H1 (cell line): Measurements from ENCODE around the gene DYNC1I2. TPM values are rescaled to one million over a fixed set of nuclear protein-coding genes. Genes with fewer than 3 reads are reported as not detected.

ENCODE experiments used
- CTCF ChIA-PET: fragments of 300-600 bp; sonication (Branson Sonifier 250); formaldehyde crosslinking; loops from one replicate; lab custom pipeline; 2021; ENCODE audit not compliant: partially characterized antibody; lab: Charles Lee
- POLR2A ChIA-PET: fragments of 300-600 bp; sonication (Branson Sonifier 250); formaldehyde crosslinking; loops from one replicate; lab custom pipeline; 2021; ENCODE audit warnings: inconsistent platforms; ENCODE audit not compliant: partially characterized antibody; lab: Charles Lee
- DNase-seq, 2 experiments: peaks; one replicate each; pipeline versions ENCODE4 v3.0.0 to v3.0.0-alpha.2; 2010 to 2022; ENCODE audit warnings: low spot score in 2 of 2, low read depth in 1 of 2, mixed read lengths in 1 of 2
- FAIRE-seq: peaks from 2 replicates; lab custom pipeline; 2011; peaks lifted over from hg19 to GRCh38; lab: Jason Lieb, UNC
- H2AFZ ChIP-seq: 2 replicates; pipeline ENCODE4 v1.8.1; 2012; ENCODE audit warnings: low read length, inconsistent platforms
- H2AK5ac ChIP-seq: 2 replicates; pipeline ENCODE4 v1.6.1; 2013; ENCODE audit warnings: low read depth, low read length
- H2BK120ac ChIP-seq: replicated peaks from 2 replicates; pipeline ENCODE3; 2013; ENCODE audit warnings: low read depth, low read length, inconsistent platforms
- H2BK12ac ChIP-seq: 2 replicates; pipeline ENCODE4 v1.6.1; 2013; ENCODE audit warnings: low read depth, low read length
- H2BK15ac ChIP-seq: 2 replicates; pipeline ENCODE4 v1.6.1; 2013; ENCODE audit warnings: low read length
- H2BK20ac ChIP-seq: 2 replicates; pipeline ENCODE4 v1.6.1; 2013; ENCODE audit warnings: low read length
- H2BK5ac ChIP-seq: 2 replicates; pipeline ENCODE4 v1.6.1; 2013; ENCODE audit warnings: low read depth, low read length
- H3K14ac ChIP-seq: 2 replicates; pipeline ENCODE4 v1.6.1; 2013; ENCODE audit warnings: inconsistent platforms; ENCODE audit not compliant: insufficient read length
- H3K18ac ChIP-seq: 2 replicates; pipeline ENCODE4 v1.6.1; 2013; ENCODE audit warnings: low read length; ENCODE audit errors: extremely low read depth
- H3K23ac ChIP-seq: 2 replicates; pipeline ENCODE4 v1.6.1; 2013; ENCODE audit warnings: inconsistent platforms; ENCODE audit not compliant: insufficient read length
- H3K23me2 ChIP-seq: 2 replicates; pipeline ENCODE4 v1.6.1; 2013; ENCODE audit warnings: low read depth, low read length
- H3K27ac ChIP-seq: 2 replicates; pipeline ENCODE4 v1.6.1; 2011; ENCODE audit warnings: low read depth, low read length, inconsistent platforms
- H3K27me3 ChIP-seq, 4 experiments: replicated peaks in 1 of 4; 1 replicate in 1 of 4; 2 replicates in 3 of 4; pipeline versions ENCODE4 v1.6.1 to v1.8.1; 2011 to 2013; ENCODE audit warnings: low read length in 3 of 4, mild to moderate bottlenecking in 3 of 4, inconsistent platforms in 2 of 4, mixed read lengths in 2 of 4, moderate library complexity in 1 of 4; ENCODE audit not compliant: control insufficient read depth in 3 of 4, insufficient read depth in 3 of 4; ENCODE audit errors: extremely low read depth in 1 of 4
- H3K36me3 ChIP-seq, 4 experiments: 2 replicates each; pipeline versions ENCODE4 v1.6.1 to v1.8.1; 2011 to 2013; ENCODE audit warnings: mild to moderate bottlenecking in 4 of 4, low read length in 3 of 4, moderate library complexity in 2 of 4, control low read depth in 1 of 4, inconsistent platforms in 1 of 4; ENCODE audit not compliant: insufficient read depth in 4 of 4, control insufficient read depth in 2 of 4
- H3K4ac ChIP-seq: replicated peaks from 2 replicates; pipeline ENCODE3; 2013; ENCODE audit warnings: low read length, low read depth, mixed read lengths, inconsistent platforms; ENCODE audit not compliant: insufficient read length
- H3K4me1 ChIP-seq, 4 experiments: replicated peaks in 1 of 4; 1 replicate in 1 of 4; 2 replicates in 3 of 4; pipeline versions ENCODE4 v1.6.1 to v1.8.1; 2011 to 2013; ENCODE audit warnings: low read length in 3 of 4, inconsistent platforms in 2 of 4, mixed read lengths in 1 of 4; ENCODE audit not compliant: insufficient read depth in 4 of 4, control insufficient read depth in 3 of 4
- H3K4me2 ChIP-seq, 2 experiments: 2 replicates each; pipeline versions ENCODE4 v1.6.1 to v1.8.1; 2011 to 2013; ENCODE audit warnings: low read depth in 2 of 2, low read length in 2 of 2, control low read depth in 1 of 2, inconsistent platforms in 1 of 2, mild to moderate bottlenecking in 1 of 2; ENCODE audit not compliant: insufficient read depth in 1 of 2
- H3K4me3 ChIP-seq, 4 experiments: fragments of 200-600, 300-600 bp in 1 of 4; sonication (generic), shearing (Covaris generic), sonication (Bioruptor Twin) in 1 of 4; 2 replicates each; pipeline versions ENCODE4 v1.5.1 to v1.8.1; 2011 to 2016; ENCODE audit warnings: low read length in 4 of 4, low read depth in 3 of 4, control low read depth in 2 of 4, inconsistent platforms in 2 of 4, mild to moderate bottlenecking in 2 of 4, mixed read lengths in 1 of 4, moderate library complexity in 1 of 4; ENCODE audit not compliant: insufficient read depth in 2 of 4; ENCODE audit errors: extremely low read depth in 1 of 4
- H3K56ac ChIP-seq: replicated peaks from 2 replicates; pipeline ENCODE3; 2013; ENCODE audit warnings: low read depth, mild to moderate bottlenecking, mixed read lengths, low read length, inconsistent platforms; ENCODE audit not compliant: insufficient read length
- H3K79me1 ChIP-seq: 2 replicates; pipeline ENCODE4 v1.6.1; 2013; ENCODE audit warnings: low read depth, low read length, control low read depth
- H3K79me2 ChIP-seq, 2 experiments: 2 replicates each; pipeline versions ENCODE4 v1.6.1 to v1.8.1; 2012 to 2013; ENCODE audit warnings: low read length in 2 of 2, mild to moderate bottlenecking in 2 of 2, inconsistent platforms in 1 of 2; ENCODE audit not compliant: insufficient read depth in 2 of 2, control insufficient read depth in 1 of 2
- H3K9ac ChIP-seq, 4 experiments: replicated peaks in 1 of 4; 1 replicate in 1 of 4; 2 replicates in 3 of 4; pipeline versions ENCODE4 v1.6.1 to v1.8.1; 2011 to 2013; ENCODE audit warnings: low read depth in 3 of 4, low read length in 3 of 4, control low read depth in 2 of 4, mild to moderate bottlenecking in 2 of 4, moderate library complexity in 2 of 4, inconsistent platforms in 1 of 4; ENCODE audit errors: extremely low read depth in 1 of 4
- H3K9me3 ChIP-seq, 2 experiments: 2 replicates each; pipeline versions ENCODE4 v1.6.1 to v1.8.1; 2012 to 2013; ENCODE audit warnings: mild to moderate bottlenecking in 2 of 2, moderate library complexity in 2 of 2, control low read depth in 1 of 2, inconsistent platforms in 1 of 2, low read depth in 1 of 2, low read length in 1 of 2, mixed read lengths in 1 of 2; ENCODE audit not compliant: insufficient read depth in 2 of 2
- H4K20me1 ChIP-seq, 2 experiments: replicated peaks in 1 of 2; 2 replicates each; pipeline versions ENCODE3 to v1.8.1; 2011 to 2013; ENCODE audit warnings: inconsistent platforms in 2 of 2, low read length in 2 of 2, mild to moderate bottlenecking in 1 of 2; ENCODE audit not compliant: insufficient read depth in 2 of 2, control insufficient read depth in 1 of 2
- H4K5ac ChIP-seq: 2 replicates; pipeline ENCODE4 v1.6.1; 2013; ENCODE audit warnings: low read length, low read depth, mixed read lengths, inconsistent platforms; ENCODE audit not compliant: insufficient read length
- H4K8ac ChIP-seq: 2 replicates; pipeline ENCODE4 v1.8.0; 2013; ENCODE audit warnings: mild to moderate bottlenecking, moderate library complexity, low read length, inconsistent platforms; ENCODE audit not compliant: insufficient read depth; ENCODE audit errors: extremely low read depth
- H4K91ac ChIP-seq: replicated peaks from 2 replicates; pipeline ENCODE3; 2013; ENCODE audit warnings: low read length, mixed read lengths, inconsistent platforms; ENCODE audit not compliant: insufficient read length
- BRCA1 ChIP-seq: IDR thresholded peaks from 2 replicates; pipeline ENCODE4 v1.6.1; 2012; ENCODE audit warnings: low read depth, low read length, improper control_type of control experiment
- CEBPB ChIP-seq: IDR thresholded peaks from 2 replicates; pipeline ENCODE4 v1.6.1; 2012; ENCODE audit warnings: low read depth, low read length
- CHD1 ChIP-seq: IDR thresholded peaks from 2 replicates; pipeline ENCODE4 v1.6.1; 2012; ENCODE audit warnings: low read depth, low read length, improper control_type of control experiment
- EZH2 ChIP-seq: fragments of 200-600 bp; sonication (generic); IDR thresholded peaks from 2 replicates; pipeline ENCODE4 v1.7.1; 2012; ENCODE audit warnings: low read depth, mild to moderate bottlenecking, moderate library complexity, low read length, inconsistent platforms; ENCODE audit not compliant: severe bottlenecking
- KDM4A ChIP-seq: IDR thresholded peaks from one replicate; pipeline ENCODE4 v1.7.1; 2012; ENCODE audit warnings: low read depth, mild to moderate bottlenecking, moderate library complexity, low read length, inconsistent platforms; ENCODE audit not compliant: severe bottlenecking
- MAFK ChIP-seq: IDR thresholded peaks from 2 replicates; pipeline ENCODE4 v1.6.1; 2012; ENCODE audit warnings: low read depth, mild to moderate bottlenecking, improper control_type of control experiment, low read length
- PHF8 ChIP-seq: fragments of 200-600 bp; sonication (generic); conservative IDR thresholded peaks from 2 replicates; pipeline ENCODE4 v1.7.1; 2012; ENCODE audit warnings: low read depth, mild to moderate bottlenecking, inconsistent platforms, low read length, moderate library complexity
- RAD21 ChIP-seq, 2 experiments: IDR thresholded peaks in 1 of 2; conservative IDR thresholded peaks in 1 of 2; 2 replicates each; pipeline ENCODE4 v1.6.1; 2011; ENCODE audit warnings: low read depth in 2 of 2, low read length in 2 of 2, improper control_type of control experiment in 1 of 2, inconsistent platforms in 1 of 2, mild to moderate bottlenecking in 1 of 2, moderate library complexity in 1 of 2
- SIN3A ChIP-seq, 2 experiments: IDR thresholded peaks in 1 of 2; conservative IDR thresholded peaks in 1 of 2; 2 replicates each; pipeline ENCODE4 v1.6.1; 2011 to 2012; ENCODE audit warnings: low read length in 2 of 2, improper control_type of control experiment in 1 of 2, low read depth in 1 of 2, mild to moderate bottlenecking in 1 of 2
- SIX5 ChIP-seq: IDR thresholded peaks from 2 replicates; pipeline ENCODE4 v1.6.1; 2011; ENCODE audit warnings: mild to moderate bottlenecking, low read depth, low read length
- TBP ChIP-seq: IDR thresholded peaks from 2 replicates; pipeline ENCODE4 v1.6.1; 2011; ENCODE audit warnings: low read depth, low read length, improper control_type of control experiment
- WGBS, 2 experiments: shearing (Covaris generic) in 1 of 2; methylation state at CpG; one replicate each; pipeline versions ENCODE4 v1.1.6 to v1.1.7; 2013 to 2015; ENCODE audit warnings: low lambda C conversion rate in 2 of 2, mixed read lengths in 2 of 2, inconsistent platforms in 1 of 2, low coverage in 1 of 2, missing lambda C conversion rate in 1 of 2; ENCODE audit not compliant: insufficient replicate concordance in 2 of 2, insufficient coverage in 1 of 2, insufficient read length in 1 of 2; ENCODE audit errors: extremely low coverage in 1 of 2, missing lambda C conversion rate in 1 of 2; 5-methylcytosine and 5-hydroxymethylcytosine counted together
- polyA plus RNA-seq, 7 experiments: library from polyadenylated mRNA; depleted of rRNA in 3 of 7; stranded (reverse) in 5 of 7; unstranded in 2 of 7; fragments of >200 nt in 5 of 7; fragments of 200-250 nt in 2 of 7; gene quantifications; 1 replicate in 5 of 7; 2 replicates in 1 of 7; 4 replicates in 1 of 7; pipeline versions ENCODE4 v1.2.1 to v1.2.3, GENCODE V29; 2011 to 2013; ENCODE audit warnings: missing spikeins in 2 of 7, mixed read lengths in 2 of 7
- total RNA-seq: library from RNA; stranded (reverse); fragmentation: NEBNext Ultra II Directional; extraction: Animal tissue kit (Norgen Biotek cat#: 25700); gene quantifications from 2 replicates; pipeline ENCODE4 v1.2.1, GENCODE V29; 2021

DYNC1I2 gene
- total and polyA plus RNA-seq, 2 of the 8 experiments (the other 6 are each of a cell fraction or from before 2014, with no cell fraction given) = 67.3 to 68.1 TPM

- Histone ChIP-seq H3K79me2 (no peaks in the 10 kb centered on the region), H3K36me3 (peaks cover 2 to 22% (median 4%) of the 10 kb centered on the region in 4 experiments; a peak in 6 of 8 replicates), H2BK20ac (no peak overlapping the region), H3K9ac (no peak overlapping the region), H3K4me3 (no peak overlapping the region), H2BK12ac (no peak overlapping the region), H3K27ac (no peak overlapping the region), H3K9me3 (no peaks in the 10 kb centered on the region), H3K4ac (no peak overlapping the region), H4K8ac (no peak overlapping the region), H2AFZ (no peak overlapping the region), H3K56ac (no peak overlapping the region), H4K5ac (no peak overlapping the region), H4K20me1 (peaks cover 0 to 2% of the 10 kb centered on the region in 2 experiments), H3K23ac (no peak overlapping the region), H3K23me2 (no peaks in the 10 kb centered on the region), H3K14ac (no peak overlapping the region), H3K79me1 (no peaks in the 10 kb centered on the region), H3K4me2 (no peak overlapping the region), H2BK5ac (no peak overlapping the region), H3K18ac (no peak overlapping the region), H4K91ac (no peak overlapping the region)
- ChIA-PET POLR2A (no interaction called here), CTCF (no interaction called here)
- no peak for DNase-seq
- FAIRE-seq = no peak
- no peak for TF ChIP-seq BRCA1
- no peak for TF ChIP-seq RAD21 (IDR thresholded peaks at IDR 0.05 in 1 of 2, conservative IDR thresholded peaks at IDR 0.05 in 1 of 2; ENCODE audit: low read depth in 2 of 2, low read length in 2 of 2)
- TF ChIP-seq TBP = no peak
- TF ChIP-seq SIX5 = no peak
- no peak for TF ChIP-seq CHD1
- no peak for TF ChIP-seq MAFK
- TF ChIP-seq PHF8 = no peak
- TF ChIP-seq SIN3A (conservative IDR thresholded peaks at IDR 0.05 in 1 of 2, IDR thresholded peaks at IDR 0.05 in 1 of 2; ENCODE audit: low read depth in 1 of 2, low read length in 2 of 2) = no peak
- TF ChIP-seq KDM4A = no peak
- TF ChIP-seq CEBPB = no peak
- no peak for TF ChIP-seq EZH2
- TF ChIP-seq, all 59 proteins: peak for 0
- WGBS, 2 experiments = 92% methylated on average over 4 of the region's 4 CpGs; no CpG with 5 or more reads in 1 of the 2 experiments
- Histone ChIP-seq H3K4me1 (no peaks in the 10 kb centered on the region), H2BK120ac (no peak overlapping the region), H2AK5ac (no peak overlapping the region), H3K27me3 (no peaks in the 10 kb centered on the region), H2BK15ac (no peak overlapping the region)
Observed at GRCh38 chr2:171735991-171736710, 48.9 kb downstream of the DYNC1I2 start.
